Stimulated activated CD4-positive, alpha-beta T cell treated with anti-CD3 and anti-CD28 coated beads, Interleukin-1b, Interleukin-23, amount 100 ng/mL, for 24 hours (primary cell): ENCODE data around the gene PLA1A.

Source experiments
- DNase-seq, 4 experiments: peaks; one replicate each; pipeline ENCODE4 v3.0.0-alpha.2; 2020; ENCODE audit warnings: low read depth in 4 of 4, low spot score in 1 of 4

PLA1A gene

GRCh38 chr3:119608405-119609000 lies 10.8 kb downstream of the PLA1A start:
- DNase-seq = no peak

GRCh38 chr3:119609301-119609700 lies 11.6 kb downstream of the PLA1A start:
- no peak for DNase-seq

- no peak for DNase-seq
Observed at GRCh38 chr3:119611664-119612063, 14.0 kb downstream of the PLA1A start.

GRCh38 chr3:119613201-119613600 lies 15.5 kb downstream of the PLA1A start:
- no peak for DNase-seq

- DNase-seq = no peak
Observed at GRCh38 chr3:119613872-119614271, 16.2 kb downstream of the PLA1A start.

- DNase-seq = no peak
Observed at GRCh38 chr3:119616056-119616455, 18.4 kb downstream of the PLA1A start.

GRCh38 chr3:119619094-119619493 lies 21.4 kb downstream of the PLA1A start:
- DNase-seq = no peak

GRCh38 chr3:119620899-119621298 lies 23.2 kb downstream of the PLA1A start:
- DNase-seq = no peak

- DNase-seq = no peak
Observed at GRCh38 chr3:119624002-119624720, 26.5 kb downstream of the PLA1A start.

GRCh38 chr3:119625451-119626153 lies 27.9 kb downstream of the PLA1A start:
- DNase-seq = no peak

- DNase-seq = no peak
Observed at GRCh38 chr3:119626196-119626595, 28.5 kb downstream of the PLA1A start.

- no peak for DNase-seq
Observed at GRCh38 chr3:119627461-119627860, 29.8 kb downstream of the PLA1A start.

GRCh38 chr3:119628390-119628789 lies 30.7 kb downstream of the PLA1A start:
- DNase-seq = no peak

- no peak for DNase-seq
Observed at GRCh38 chr3:119628816-119629445, 31.2 kb downstream of the PLA1A start.

- no peak for DNase-seq
Observed at GRCh38 chr3:119630128-119630879, 32.6 kb downstream of the PLA1A start.

GRCh38 chr3:119630880-119631329 lies 33.2 kb downstream of the PLA1A start:
- no peak for DNase-seq

GRCh38 chr3:119631516-119631915 lies 33.8 kb downstream of the PLA1A start:
- DNase-seq = no peak

- no peak for DNase-seq
Observed at GRCh38 chr3:119632216-119632615, 34.5 kb downstream of the PLA1A start.

- no peak for DNase-seq
Observed at GRCh38 chr3:119632829-119633228, 35.1 kb downstream of the PLA1A start.

- no peak for DNase-seq
Observed at GRCh38 chr3:119635719-119636118, 38.0 kb downstream of the PLA1A start.

- no peak for DNase-seq
Observed at GRCh38 chr3:119636249-119636648, 38.6 kb downstream of the PLA1A start.
